NCI-H1417 treated with DMSO at 0.1 percent for 48 hours (cell line): ENCODE results near the gene NACC2.

Source experiments
- DNase-seq: peaks from one replicate; lab custom pipeline; 2025; lab: John Stamatoyannopoulos, UW

NACC2 gene

GRCh38 chr9:136023410-136024225, 71.5 kb downstream of the NACC2 start:
- no peak for DNase-seq

GRCh38 chr9:136022731-136023409, 72.2 kb downstream of the NACC2 start:
- DNase-seq: no peak

DNA sequence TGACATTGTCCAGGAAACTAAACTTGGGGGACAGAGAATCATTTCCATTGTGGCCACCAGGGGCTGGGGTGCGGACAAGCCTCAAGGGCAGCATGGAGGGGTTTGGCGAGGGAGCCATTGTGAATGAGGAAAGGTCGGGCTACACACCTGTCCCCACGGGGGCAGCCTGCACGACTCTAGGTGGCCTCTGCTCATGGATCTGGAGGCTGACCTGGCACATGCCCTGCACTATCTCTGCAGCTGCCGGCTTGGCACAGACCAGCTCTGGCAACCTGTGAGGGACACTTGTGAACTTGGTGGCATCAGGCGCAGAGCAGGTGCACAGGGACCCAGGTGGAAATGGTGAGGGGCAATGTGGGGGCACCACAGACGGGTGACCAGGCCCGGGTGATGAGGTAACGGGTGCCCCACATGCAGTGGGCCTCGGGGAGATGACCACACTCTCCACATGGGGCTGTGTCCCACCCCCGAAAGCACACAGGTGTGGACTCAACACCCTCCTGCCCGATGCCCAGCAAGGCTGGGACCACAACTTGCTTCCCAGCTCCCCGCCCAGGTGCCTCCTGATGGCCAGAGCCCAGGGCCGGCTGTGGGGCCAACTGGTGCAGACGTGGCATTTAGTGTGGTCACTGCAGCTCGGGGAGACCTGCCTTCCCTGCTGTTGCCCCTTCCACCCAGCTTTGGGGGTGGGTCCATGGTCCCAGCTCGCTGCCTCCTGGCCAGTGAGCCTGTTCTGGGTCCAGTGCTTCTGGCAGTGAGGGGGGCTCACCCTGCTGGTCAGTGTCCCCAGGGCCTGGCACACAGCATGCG, 73.0 kb downstream of the NACC2 start:
- no peak for DNase-seq

DNA sequence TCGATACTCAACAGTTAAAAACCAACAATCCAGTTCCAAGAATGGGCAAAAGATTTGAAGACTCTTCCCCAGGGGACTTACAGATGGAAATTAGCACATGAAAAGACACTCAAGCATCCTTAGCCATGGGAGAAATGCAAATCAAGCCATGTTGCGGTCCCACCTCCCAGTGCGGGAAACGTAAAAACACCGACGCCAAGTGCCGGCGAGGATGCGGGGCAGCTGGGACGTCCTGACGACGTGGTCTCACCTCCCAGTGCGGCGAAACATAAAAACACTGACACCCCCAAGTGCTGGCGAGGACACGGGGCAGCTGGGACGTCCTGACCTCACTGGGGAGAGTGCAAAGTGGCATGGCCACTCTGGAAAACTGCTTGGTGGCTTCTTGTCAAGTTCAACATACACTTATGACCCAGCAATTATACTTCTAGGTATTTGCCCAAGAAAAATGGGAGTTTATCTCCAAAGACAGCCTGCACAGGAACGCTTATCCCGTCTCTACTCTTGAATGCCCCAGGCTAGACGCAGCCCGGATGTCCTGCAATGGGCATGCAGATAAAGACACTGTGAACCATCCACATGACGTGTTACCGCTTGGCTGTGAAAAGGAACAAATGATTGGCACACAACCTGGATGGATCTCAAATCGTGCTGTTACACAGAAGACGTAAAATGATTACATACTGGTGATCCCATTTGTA, 73.8 kb downstream of the NACC2 start:
- DNase-seq: no peak

- DNase-seq: no peak
Measured at GRCh38 chr9:136020671-136021070, 74.4 kb downstream of the NACC2 start.

DNA sequence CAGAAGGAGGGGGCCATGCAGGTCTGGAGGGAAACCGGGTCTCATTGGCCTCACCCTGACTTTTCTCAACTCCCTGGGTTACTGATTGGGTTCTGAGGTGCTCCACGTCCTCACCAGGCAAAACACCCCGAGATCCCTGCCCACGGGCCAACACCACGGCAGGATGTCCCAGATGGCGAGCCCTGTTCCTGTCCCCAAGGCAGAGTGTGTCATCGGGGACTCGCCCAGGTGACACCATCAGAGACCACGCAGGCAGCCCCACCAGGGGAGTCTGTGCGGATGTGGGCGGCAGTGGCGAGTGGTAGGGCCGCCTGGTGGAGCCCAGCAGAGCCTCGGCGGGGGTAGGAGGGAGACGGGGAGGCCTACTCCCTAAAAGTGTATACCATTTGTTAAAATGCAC, 74.9 kb downstream of the NACC2 start:
- no peak for DNase-seq

- DNase-seq: no peak
Measured at GRCh38 chr9:136019681-136020060, 75.4 kb downstream of the NACC2 start.

- DNase-seq: no peak
Measured at GRCh38 chr9:136019041-136019680, 75.9 kb downstream of the NACC2 start.

GRCh38 chr9:136018257-136019031, 76.6 kb downstream of the NACC2 start:
- DNase-seq: no peak

DNA sequence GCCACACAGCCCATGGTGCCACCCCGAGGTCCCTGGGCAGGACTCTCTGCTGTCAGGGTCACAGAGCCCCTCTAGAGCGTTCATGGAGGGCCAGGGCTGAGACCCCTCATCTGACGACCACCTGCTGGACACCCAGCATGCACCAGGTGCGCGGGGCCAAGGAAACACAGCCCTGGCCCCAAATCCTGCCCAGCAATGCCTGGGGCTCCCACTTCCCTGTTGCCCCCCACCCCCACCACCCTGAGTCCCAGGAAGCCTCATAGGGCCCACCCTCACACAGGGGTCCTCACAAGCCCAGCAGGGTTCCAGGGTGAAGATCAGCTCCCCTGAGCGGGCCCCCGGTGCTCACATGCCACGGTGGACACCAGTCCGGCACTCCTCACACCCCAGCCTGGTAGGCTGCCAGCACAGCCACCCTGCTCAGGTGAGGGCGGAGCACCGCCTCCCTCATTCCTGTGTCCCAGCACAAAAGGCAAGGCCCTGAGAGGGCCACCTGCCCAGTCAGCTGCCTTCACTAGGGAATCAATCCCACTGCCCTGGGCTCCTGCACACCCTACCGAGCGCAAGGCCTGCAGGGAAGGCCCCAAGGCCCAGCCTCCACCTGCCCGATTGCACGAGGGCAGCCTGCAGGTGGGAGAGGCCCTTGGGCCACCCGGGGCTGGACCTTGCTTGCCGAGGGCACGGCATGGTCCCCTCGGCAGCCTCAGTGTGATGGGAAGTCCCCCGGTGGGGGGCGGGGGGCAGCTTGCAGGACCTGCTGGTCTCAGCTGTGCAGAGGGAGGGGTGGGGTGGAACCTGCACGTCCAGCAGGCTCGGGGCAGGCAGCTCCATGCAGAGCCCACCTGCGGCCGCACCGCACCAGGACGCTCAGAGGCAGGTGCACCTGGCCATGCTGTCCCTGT, 77.5 kb downstream of the NACC2 start:
- DNase-seq: no peak

DNA sequence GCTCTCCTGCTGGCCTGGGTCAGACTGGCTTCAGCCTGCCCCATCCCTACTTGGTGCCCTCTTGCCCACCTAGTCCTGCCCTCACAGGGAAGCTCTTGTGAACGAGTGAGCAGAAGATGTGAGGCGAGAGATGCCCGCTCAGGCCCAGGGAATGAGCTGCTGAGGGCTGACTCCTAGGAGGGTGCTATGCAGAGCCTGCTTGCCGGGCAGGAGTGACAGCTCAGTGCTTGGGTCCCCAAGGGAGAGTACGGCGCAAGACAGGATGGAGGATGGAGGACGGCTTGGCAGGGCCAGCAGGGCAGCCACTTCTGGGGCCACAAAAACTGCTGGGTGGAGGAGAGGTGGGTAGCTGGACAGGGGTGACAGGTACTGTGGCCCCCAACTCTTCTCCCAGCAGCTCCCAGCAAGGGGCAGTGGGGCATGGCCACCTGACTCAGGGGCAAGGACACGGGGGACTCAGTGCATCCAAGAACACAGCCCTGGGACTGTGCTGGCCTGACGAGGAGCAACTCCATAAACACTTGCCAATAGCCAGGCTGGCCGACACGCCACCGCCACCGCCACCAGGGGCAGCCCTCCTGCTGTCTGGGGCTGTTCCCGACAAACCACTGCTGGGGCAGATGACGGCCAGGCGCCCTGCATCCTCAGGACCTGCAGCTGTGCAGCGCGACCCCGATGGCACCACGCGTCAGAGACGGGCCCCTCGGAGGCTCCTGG, 78.4 kb downstream of the NACC2 start:
- no peak for DNase-seq

- DNase-seq: no peak
Measured at GRCh38 chr9:136015656-136016571, 79.2 kb downstream of the NACC2 start.

GRCh38 chr9:136014924-136015633, 80.0 kb downstream of the NACC2 start:
- no peak for DNase-seq

DNA sequence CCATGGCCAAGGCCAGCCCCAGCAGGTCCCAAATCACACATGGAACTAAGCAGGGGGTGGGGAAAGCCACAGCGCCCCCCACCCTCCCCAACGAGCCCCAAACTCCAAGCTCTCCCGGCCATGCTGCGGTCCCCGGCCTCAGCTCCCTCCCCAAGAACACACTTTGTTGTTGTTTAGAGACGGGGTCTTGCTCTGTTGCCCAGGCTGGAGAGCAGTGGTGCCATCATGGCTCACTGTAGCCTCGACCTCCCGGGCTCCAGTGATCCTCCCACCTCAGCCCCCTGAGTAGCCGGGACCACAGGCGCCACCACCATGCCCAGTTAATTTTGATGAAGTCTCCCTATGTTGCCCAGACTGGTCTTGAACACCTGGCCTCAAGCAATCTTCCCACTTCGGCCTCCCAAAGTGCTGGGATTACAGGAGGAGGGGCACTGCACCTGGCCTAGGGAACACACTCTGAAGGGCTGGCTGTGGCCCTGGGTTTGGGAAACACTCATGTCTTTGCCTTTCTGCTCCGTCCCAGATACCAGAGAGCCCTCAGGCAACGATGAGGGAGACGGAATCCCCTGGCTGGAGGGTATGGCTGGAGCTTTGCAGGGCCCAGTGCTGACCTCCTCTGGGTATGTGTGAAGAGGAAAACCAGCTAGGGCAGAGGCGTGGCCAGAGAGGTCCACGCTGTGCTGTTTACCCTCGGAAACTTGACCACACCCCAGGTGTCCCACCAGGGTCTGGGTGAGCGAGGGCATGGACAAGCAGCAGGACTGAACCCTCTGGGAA, 80.8 kb downstream of the NACC2 start:
- DNase-seq: no peak

DNA sequence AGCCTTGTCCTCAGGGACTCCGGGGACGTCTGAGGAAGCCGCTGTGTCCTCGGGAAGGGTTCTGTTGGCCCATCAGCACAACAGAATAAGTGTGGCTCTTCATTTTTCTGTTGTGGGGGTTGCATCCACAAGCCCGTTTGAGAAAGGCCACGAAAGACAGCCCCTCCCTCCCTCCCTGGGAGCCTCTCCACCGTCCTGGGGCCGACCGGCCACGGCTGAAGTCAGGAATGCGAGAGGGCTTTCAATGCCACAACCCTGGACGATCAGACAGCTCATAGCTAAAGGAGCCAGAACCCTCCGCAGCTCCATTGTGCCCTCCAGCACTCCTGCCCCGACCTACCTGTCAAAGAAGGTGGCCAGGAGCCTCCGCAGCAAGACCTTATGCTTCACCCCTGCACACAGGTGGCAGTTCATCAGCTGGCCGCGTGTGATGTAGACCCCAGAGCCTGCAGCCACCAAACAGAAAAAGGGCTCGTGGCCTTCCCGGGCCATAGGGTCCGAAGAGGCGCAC, 81.5 kb downstream of the NACC2 start:
- no peak for DNase-seq

- DNase-seq: no peak
Measured at GRCh38 chr9:136013116-136013515, 82.0 kb downstream of the NACC2 start.
